Measurements from ENCODE around the gene MYL3.

GRCh38 chr3:46899151-46900006 is 36.1 kb upstream of the MYL3 start:
- TF ChIP-seq CTCF (IDR thresholded peaks at IDR 0.05; ENCODE audit: low read length): no peak
- TF ChIP-seq EZH2phosphoT487 (IDR thresholded peaks at IDR 0.05; ENCODE audit: low read length): no peak
